Fibroblast of skin of scalp (primary cell): ENCODE measurements around the gene RMND5B. TPM values are rescaled to one million over a fixed set of nuclear protein-coding genes. Genes with fewer than 3 reads are reported as not detected.
"Not testable (repeated sequence)": the region's sequence is repeated elsewhere in the genome, so short reads cannot be mapped to it uniquely, and the experiment has no call there.

Experiments
- DNase-seq: peaks from one replicate; pipeline ENCODE4 v3.0.0-alpha.2; 2013
- polyA plus RNA-seq, 2 experiments: library from polyadenylated mRNA; unstranded; fragments of 120-200 nt; gene quantifications; one replicate each; pipeline ENCODE4 v1.2.1, GENCODE V29; 2013; ENCODE audit not compliant: insufficient read length in 2 of 2

The RMND5B gene
- polyA plus RNA-seq (2013, experiment 1 of 2; ENCODE audit: insufficient read length) = 18.9 TPM
- polyA plus RNA-seq (2013, experiment 2 of 2; ENCODE audit: insufficient read length) = 20.3 TPM

DNA sequence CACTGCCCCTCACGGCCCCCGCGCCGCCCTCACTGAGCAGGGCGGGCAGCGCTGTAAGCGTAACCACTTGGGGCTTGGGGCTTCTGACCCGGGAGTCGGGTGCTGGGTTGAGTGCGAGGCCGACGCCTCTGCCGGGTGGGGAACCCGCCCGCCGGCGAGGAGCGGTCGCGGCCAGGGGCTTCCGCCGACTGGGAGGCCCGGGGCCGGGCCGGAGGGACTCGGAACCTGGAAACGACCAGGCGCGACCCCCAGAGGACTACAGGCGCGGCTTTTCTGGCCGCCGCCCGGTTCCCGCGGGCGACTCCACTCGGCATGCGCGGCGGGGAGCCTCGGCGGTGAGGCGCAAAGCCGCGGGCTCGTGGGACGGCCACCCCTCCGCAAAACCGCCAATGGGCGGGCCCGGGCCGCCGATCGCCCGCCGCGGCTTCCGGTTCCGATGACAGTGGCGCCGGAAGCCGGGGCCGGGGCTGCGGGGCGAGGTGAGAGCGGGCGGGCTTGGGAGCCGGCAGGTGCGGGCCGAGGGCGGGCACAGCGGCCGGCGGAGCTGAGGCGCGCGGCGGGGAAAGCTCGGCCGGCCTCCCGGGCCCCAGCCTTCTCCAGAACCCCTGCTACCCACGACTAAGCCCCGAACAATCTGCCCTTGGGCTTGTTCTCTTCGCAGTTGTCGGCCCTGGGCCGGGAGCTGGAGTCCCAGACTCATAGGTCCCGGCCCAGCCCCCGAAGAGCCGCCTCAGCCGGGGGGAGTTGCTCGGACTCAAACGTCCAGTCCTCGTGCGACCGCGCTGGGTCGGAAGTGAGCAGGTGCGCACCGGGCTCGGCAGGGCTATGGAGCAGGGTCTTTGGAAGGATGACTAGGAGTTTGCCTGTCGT is at the start of gene RMND5B:
RMND5B (plus strand) TSS at position 439 of the 870 bp plus-strand sequence. CDS start 7,106 bp downstream, outside the sequence.
- peak; percentile 81 for DNase-seq

DNA sequence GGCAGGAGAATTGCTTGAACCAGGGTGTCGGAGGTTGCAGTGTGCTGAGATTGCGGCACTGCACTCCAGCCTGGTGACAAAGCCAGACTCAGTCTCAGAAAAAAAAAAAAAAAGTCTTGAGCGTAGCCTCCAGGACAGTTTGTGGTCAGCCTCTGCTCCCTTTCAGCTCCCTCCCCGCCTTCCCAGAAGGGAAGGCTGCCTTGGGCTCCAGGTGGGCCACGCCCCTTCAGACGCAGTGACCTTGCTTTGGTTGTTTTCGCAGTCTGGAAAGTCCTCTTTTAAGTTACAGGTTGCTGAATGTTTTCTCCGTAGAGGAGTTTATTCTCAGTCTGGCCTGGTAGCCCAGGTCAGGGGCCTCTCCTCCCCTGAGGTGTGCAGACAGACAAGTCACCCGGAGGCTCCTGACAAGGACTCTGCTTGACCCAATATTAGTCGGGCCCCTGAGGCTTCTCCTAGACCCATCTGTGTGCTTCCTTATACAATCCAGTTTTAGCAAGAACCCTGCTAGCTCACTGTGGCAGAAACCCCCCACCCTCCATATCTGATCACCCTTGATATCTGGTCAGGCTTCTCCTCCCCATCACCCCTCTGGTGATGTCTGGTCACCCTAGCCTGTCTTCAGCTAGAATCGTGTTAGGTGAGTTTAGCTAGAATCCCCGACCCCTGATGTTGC is 49.1 kb upstream of the RMND5B start:
- DNase-seq = no peak

GRCh38 chr5:178083922-178084321 is 46.9 kb upstream of the RMND5B start:
- no peak for DNase-seq

- DNase-seq = no peak
Observed at GRCh38 chr5:178085316-178085715, 45.5 kb upstream of the RMND5B start.

DNA sequence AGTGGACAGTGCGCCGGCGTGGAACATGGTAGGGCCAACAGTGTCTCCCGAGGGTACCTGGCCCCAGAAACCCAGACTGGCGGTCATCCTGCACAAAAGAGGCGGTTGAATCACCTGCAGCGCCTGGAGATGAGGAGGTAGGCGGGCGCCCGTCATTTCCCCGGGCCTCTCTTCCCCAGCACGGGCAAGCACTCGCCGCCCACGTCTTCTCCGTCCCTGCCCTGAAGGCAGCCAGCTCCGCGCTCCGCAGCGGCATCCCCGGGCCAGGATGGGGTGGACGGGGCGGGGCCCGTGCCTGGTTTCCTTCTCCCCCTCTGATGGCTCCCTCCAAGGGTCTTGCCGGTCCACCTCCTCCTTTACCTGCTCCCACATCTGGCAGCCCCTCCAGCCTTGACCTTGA is 44.5 kb upstream of the RMND5B start:
- DNase-seq = no peak

DNA sequence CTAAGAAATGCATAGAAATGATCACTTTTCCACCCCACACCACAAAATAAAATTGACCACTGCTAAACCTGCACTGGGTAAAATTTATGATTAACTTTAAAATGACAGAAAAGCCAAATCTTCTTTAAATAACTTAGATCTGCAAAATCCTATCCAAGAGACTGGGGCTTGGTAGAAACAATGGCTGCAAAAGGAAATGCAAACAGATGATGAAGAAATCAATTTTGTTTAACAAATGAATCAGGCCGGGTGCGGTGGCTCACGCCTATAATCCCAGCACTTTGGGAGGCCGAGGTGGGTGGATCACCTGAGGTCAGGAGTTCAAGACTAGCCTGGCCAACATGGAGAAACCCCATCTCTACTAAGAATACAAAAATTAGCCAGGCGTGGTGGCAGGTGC is 43.6 kb upstream of the RMND5B start:
- DNase-seq = not testable (repeated sequence)

DNA sequence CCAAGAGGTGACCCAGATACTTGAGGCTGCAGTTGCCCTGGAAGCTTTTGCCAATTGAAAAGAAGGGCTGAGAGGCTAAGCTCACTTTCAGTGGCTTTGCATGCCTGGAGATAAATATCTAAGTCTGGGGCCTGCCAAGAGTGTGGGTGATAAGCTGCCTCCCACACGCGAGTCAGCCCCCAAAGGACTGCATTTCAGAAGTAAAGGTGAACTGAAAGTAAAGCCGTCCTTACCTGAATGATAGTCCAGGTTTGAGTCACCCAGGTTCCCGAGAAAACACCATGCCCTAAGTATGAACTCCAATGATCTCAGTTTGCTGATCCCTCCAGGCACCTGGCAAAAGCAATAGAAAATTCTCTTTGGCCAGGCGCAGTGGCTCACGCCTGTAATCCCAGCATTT is 40.0 kb upstream of the RMND5B start:
- no peak for DNase-seq

GRCh38 chr5:178093134-178093533 is 37.7 kb upstream of the RMND5B start:
- no peak for DNase-seq

GRCh38 chr5:178094345-178094744 is 36.5 kb upstream of the RMND5B start:
- no peak for DNase-seq

DNA sequence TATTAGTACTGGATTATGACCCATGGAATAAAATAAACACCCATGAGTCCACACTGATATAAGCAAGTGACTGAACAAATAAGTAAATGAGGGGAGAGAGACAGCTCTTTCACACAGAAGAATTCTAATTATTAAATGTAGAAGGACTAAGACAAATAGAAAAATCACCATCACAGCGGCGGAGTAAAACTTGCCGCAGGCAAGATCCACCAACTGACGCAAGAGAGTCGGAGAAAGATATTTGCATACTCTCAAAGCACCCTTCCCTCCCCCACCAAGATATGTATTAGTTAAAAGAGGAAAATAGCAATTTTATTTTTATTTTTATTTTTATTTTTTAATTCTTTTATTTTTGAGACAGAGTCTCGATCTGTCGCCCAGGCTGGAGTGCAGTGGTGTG is 32.1 kb upstream of the RMND5B start:
- DNase-seq = no peak

DNA sequence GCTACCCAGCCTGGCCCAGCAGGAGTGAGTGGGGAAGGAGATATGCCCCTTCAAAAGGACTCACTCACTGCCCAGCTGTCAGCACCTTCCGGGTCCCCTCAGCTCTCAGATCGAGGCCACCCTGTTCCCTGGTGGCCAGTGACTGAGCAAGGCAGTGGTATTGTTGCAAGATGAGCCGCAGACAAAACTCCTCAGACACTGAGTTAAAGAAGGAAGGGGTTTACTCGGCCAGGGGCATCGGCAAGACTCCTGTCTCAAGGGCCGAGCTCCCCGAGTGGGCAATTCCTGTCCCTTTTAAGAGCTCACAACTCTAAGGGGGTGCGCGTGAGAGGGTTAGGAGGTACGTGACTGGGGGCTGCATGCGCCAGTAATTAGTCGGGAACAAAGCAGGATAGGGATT is 27.2 kb upstream of the RMND5B start:
- no peak for DNase-seq

GRCh38 chr5:178104492-178104891 is 26.3 kb upstream of the RMND5B start:
- DNase-seq = no peak

DNA sequence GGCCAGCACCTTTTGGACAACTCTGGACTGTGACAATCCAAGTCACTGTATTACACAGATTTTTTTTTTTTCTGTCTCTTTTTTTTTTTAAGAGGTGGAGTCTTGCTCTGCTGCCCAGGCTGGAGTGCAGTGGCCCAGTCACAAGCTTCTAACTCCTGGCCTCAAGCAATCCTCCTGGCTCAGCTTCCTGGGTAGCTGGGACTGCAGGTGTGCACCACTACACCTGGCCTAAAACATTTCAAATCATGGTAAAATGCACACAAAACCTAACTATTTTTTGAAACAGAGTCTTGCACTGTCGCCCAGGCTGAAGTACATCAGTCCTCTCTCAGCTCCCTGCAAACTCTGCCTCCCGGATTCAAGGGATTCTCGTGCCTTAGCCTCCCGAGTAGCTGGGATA is 24.7 kb upstream of the RMND5B start:
- no peak for DNase-seq

DNA sequence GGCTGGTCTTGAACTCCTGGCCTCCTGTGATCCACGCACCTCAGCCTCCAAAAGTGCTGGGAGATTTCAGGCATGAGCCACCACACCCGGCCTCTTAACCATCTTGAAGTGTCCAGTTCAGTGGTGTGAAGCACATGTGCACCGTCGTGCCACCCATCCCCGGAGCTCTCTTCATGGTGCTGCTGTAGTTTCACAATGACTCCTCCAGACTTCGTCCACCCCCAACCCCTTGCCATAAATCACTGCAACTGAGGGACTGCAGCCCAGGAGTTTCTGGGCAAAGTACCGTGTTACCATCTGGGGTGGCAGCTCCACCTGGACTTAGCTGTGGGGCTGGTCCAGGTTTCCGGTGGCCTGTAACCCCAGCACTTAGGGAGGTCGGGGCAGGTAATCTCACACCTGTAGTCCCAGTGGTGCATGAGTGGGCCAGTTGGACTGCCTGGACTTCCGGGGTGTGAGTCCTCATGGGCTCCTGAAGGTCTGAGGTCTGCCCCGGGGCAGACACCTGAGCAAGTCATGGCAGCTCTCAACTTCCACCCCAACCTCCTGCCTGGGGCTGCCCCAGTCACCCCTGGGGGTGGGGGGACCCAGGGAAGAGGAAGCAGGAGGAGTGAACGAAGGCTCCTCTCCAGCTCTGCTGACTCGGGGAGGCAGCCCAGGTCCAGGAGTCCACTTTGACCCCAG is 24.1 kb upstream of the RMND5B start:
- DNase-seq = no peak

DNA sequence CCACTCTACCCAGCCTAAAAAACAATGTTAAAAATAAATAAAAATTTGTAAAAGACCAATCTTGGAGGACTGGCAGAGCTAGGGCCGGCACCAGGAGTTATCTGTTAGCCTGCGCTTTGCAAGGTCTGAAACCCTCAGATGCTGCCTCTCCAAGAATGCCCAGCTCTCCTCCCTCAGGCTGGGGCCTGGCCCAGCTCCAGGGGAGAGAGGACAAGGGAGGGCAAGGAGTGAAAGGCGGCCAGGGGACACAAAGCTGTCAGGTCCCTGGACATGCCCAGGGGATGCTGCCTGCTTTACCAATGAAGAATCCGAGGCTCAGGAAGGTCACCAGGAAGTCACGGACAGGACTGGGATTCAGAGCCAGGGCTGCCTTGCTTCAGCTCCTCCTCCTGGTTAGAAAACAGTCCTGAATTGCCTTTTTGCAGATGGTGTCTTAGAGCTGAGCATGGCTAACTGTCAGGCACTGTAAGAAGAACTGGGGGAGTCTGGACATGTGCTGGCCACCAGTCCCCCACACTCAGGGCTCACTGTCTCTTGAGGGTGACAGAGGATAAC is 23.0 kb upstream of the RMND5B start:
- no peak for DNase-seq

DNA sequence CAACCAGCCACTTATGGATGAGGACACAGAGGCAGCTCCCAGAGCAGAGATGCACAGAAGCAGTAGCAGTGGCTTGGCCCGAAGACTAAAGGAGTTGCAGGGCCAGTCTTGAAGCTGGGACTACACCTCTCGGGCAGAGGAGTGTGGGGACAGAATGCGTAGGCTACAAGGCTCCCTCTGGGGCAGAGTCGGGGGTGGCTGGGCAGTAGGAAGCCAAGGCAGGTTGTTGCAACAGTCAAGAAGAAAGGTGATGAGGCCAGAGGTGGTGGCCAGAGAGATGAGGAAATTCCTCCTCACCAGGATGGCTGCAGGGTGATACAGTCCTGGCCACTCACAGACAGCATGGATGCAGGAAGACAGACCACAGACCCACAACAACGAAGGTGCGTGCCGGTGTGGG is 22.4 kb upstream of the RMND5B start:
- no peak for DNase-seq

GRCh38 chr5:178108966-178109365 is 21.8 kb upstream of the RMND5B start:
- no peak for DNase-seq

DNA sequence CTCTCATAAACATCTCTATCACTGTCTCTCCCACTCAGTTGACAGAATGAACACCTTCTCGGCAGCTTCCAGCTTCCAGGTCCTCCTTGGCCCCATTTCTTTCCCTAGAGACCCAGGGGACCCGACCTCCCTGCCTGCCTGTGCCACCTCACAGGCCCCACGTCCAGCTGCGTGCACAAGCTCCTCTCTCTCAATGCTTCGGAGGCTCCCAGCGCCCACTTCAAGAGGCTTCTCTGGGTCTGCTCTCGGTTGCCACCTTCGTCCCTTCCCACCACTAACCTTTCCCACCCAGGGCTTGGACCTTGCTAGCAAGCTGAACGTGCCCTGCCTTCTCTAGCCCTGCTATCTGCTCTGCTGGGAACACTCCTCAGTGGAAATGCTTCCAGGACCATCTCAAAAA is 20.3 kb upstream of the RMND5B start:
- no peak for DNase-seq

DNA sequence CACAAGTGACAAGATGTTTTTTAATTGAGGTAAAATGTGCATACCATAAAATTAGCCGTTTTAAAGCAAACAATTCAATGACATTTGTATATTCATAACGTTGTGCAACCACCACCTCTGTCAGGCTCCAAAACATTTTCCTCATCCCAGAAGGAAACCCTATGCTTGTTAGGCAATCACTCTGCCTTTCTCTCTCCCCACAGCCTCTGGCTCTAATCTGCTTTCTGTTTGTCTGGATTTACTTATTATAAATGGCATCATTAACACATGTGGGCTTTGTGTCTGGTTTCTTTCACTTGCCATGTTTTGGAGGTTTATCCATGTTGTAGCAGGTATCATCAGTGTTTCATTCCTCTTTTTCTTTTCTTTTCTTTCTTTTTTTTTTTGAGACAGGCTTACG is 18.9 kb upstream of the RMND5B start:
- DNase-seq = no peak

- DNase-seq = no peak
Observed at GRCh38 chr5:178112545-178112944, 18.3 kb upstream of the RMND5B start.

DNA sequence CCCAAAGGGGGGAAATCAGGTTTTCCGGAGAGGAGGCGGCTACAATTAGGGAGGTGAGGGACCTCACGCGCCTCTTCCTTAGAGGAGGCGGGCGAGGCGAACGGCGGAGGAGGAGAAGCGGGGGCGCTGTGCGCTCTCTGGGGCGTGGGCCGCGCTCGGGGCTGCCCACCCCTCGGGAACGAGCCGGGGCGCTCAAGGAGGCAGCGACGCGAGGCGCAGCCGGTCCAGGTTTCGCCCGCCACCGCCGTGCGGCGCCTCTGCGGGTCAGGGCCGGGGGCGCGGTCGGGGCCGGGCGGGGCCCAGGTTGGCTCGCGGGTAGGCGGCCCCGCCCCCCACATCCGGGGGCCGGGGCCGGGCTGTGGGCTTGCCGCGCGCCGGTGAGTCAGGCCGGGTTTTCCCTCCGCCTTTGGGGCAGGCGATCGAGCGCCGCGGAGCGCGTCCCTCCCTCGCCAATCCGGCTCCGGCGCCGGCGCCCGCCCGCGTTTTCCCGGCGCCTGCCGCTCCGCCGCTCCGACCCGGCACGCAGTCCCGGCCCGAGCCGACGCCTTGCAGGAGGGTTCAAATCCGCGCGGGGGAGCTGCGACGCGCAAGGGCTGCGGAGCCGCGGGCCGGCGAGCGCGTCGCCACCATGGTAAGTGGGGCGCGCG is 17.6 kb upstream of the RMND5B start, which contains the start of gene N4BP3:
N4BP3 (plus strand) TSS at position 392 of the 647 bp plus-strand sequence. CDS start 6,052 bp downstream, outside the sequence.
- DNase-seq = peak; percentile 44

- DNase-seq = no peak
Observed at GRCh38 chr5:178113841-178114324, 16.9 kb upstream of the RMND5B start.
